WTC11 (cell line): ENCODE data around the gene MAP1B. TPM values are rescaled to one million over a fixed set of nuclear protein-coding genes. Genes with fewer than 3 reads are reported as not detected.
A peak's percentile ranks its signal among the peaks of the same experiment; 100 is the strongest.

Experiments used
- ATAC-seq: fragments of 200-7000 bp; cut with Tn5 transposase; 2 replicates; pipeline ENCODE4 v1.10.0; 2021; ENCODE audit warnings: mild to moderate bottlenecking, moderate library complexity
- CTCF ChIA-PET: fragments of 300-600 bp; sonication (Branson Sonifier 250); formaldehyde crosslinking; loops from one replicate; lab custom pipeline; 2021; ENCODE audit warnings: antibody characterized with exemption; lab: Charles Lee
- POLR2A ChIA-PET: fragments of 350-600 bp; sonication (Branson Sonifier 250); formaldehyde crosslinking; loops from one replicate; lab custom pipeline; 2021; ENCODE audit warnings: antibody characterized with exemption; lab: Charles Lee
- DNase-seq: peaks from one replicate; pipeline ENCODE4 v3.0.0; 2021; ENCODE audit warnings: low spot score
- H3K27ac Mint-ChIP-seq: 2 replicates; pipeline ENCODE4 v1.8.0; 2021; ENCODE audit warnings: mixed read lengths
- H3K27me3 Mint-ChIP-seq: 2 replicates; pipeline ENCODE4 v1.8.0; 2021; ENCODE audit warnings: low read depth, mild to moderate bottlenecking, moderate library complexity, mixed read lengths
- H3K36me3 Mint-ChIP-seq: 2 replicates; pipeline ENCODE4 v1.8.0; 2021; ENCODE audit warnings: mixed read lengths
- H3K4me1 Mint-ChIP-seq: 2 replicates; pipeline ENCODE4 v1.8.0; 2022; ENCODE audit warnings: mixed read lengths
- H3K4me3 Mint-ChIP-seq: 2 replicates; pipeline ENCODE4 v1.8.0; 2021; ENCODE audit warnings: mild to moderate bottlenecking, moderate library complexity, mixed read lengths
- H3K9me3 Mint-ChIP-seq: 2 replicates; pipeline ENCODE4 v1.8.0; 2021; ENCODE audit warnings: mixed read lengths
- ATF2 ChIP-seq: sonication (generic); formaldehyde crosslinking; IDR thresholded peaks from 2 replicates; pipeline ENCODE4 v1.8.1; 2022; ENCODE audit warnings: low read depth, missing genetic modification reagents, borderline replicate concordance
- ATF3 ChIP-seq: sonication (generic); formaldehyde crosslinking; conservative IDR thresholded peaks from 2 replicates; pipeline ENCODE4 v1.8.1; 2022; ENCODE audit warnings: mild to moderate bottlenecking, missing genetic modification reagents
- E2F1 ChIP-seq: sonication (generic); formaldehyde crosslinking; IDR thresholded peaks from 2 replicates; pipeline ENCODE4 v1.8.0; 2022; ENCODE audit warnings: mild to moderate bottlenecking, missing genetic modification reagents
- EMX1 ChIP-seq: fragments of 250-450 bp; sonication (Bioruptor Pico); IDR thresholded peaks from 2 replicates; pipeline ENCODE4 v1.8.0; 2021; ENCODE audit warnings: mild to moderate bottlenecking
- FOXP4 ChIP-seq: sonication (generic); formaldehyde crosslinking; IDR thresholded peaks from 2 replicates; pipeline ENCODE4 v1.8.0; 2022; ENCODE audit warnings: mild to moderate bottlenecking, missing genetic modification reagents
- HMGA2 ChIP-seq: fragments of 250-450 bp; sonication (Bioruptor Pico); IDR thresholded peaks from 2 replicates; pipeline ENCODE4 v1.4.0; 2021; ENCODE audit warnings: mild to moderate bottlenecking, moderate library complexity
- HMGXB4 ChIP-seq: sonication (generic); formaldehyde crosslinking; IDR thresholded peaks from 2 replicates; pipeline ENCODE4 v1.8.1; 2023; ENCODE audit warnings: mild to moderate bottlenecking, moderate library complexity, missing genetic modification reagents
- IRF1 ChIP-seq: sonication (generic); formaldehyde crosslinking; IDR thresholded peaks from 2 replicates; pipeline ENCODE4 v1.8.0; 2023; ENCODE audit warnings: missing genetic modification reagents
- PREB ChIP-seq: sonication (generic); formaldehyde crosslinking; IDR thresholded peaks from 2 replicates; pipeline ENCODE4 v1.8.1; 2022; ENCODE audit warnings: mild to moderate bottlenecking, missing genetic modification reagents, moderate library complexity, borderline replicate concordance
- PRRX2 ChIP-seq: fragments of 250-450 bp; sonication (Bioruptor Pico); IDR thresholded peaks from 2 replicates; pipeline ENCODE4 v1.8.0; 2021; ENCODE audit warnings: mild to moderate bottlenecking
- ZBTB21 ChIP-seq: sonication (generic); formaldehyde crosslinking; IDR thresholded peaks from 2 replicates; pipeline ENCODE4 v1.8.1; 2023; ENCODE audit warnings: mild to moderate bottlenecking, missing genetic modification reagents, borderline replicate concordance
- ZNF121 ChIP-seq: sonication (generic); formaldehyde crosslinking; IDR thresholded peaks from 2 replicates; pipeline ENCODE4 v1.8.0; 2023; ENCODE audit warnings: missing genetic modification reagents
- ZNF423 ChIP-seq: fragments of 250-450 bp; sonication (Bioruptor Pico); IDR thresholded peaks from 2 replicates; pipeline ENCODE4 v2.1.2; 2022; ENCODE audit warnings: mild to moderate bottlenecking, moderate library complexity
- ZNF425 ChIP-seq: fragments of 250-450 bp; sonication (Bioruptor Pico); conservative IDR thresholded peaks from 2 replicates; pipeline ENCODE4 v1.9.0; 2021; ENCODE audit warnings: mild to moderate bottlenecking
- total RNA-seq: library from RNA; stranded (reverse); gene quantifications from 3 replicates; pipeline ENCODE4 v1.2.3, GENCODE V29; 2021

MAP1B gene
- total RNA-seq, 1 experiment from 2014 or later: 95.0 TPM

GRCh38 chr5:72202331-72202825, 95.1 kb downstream of the MAP1B start:
- H3K27ac Mint-ChIP-seq: peak overlapping the region; percentile 6; the same call in 1 of the 2 replicates
- 0 out of 2 replicates have a peak, but pooled peaks cover 9% of the 10 kb centered on the region for H3K9me3 Mint-ChIP-seq
- peaks cover 16% of the 10 kb centered on the region for H3K4me1 Mint-ChIP-seq
- CTCF ChIA-PET: no interaction called here
- POLR2A ChIA-PET: interaction anchor here (0.5 kb wide), 1 partner anchor 13 kb away, joined by 3 read pairs; no protein-coding TSS in a partner anchor
- H3K4me3 Mint-ChIP-seq: no peak overlapping the region
- H3K27me3 Mint-ChIP-seq: no peaks in the 10 kb centered on the region
- no peak for TF ChIP-seq ZNF121 (CRISPR knock-in tag)
- no peak for TF ChIP-seq ATF2 (CRISPR knock-in tag)
- ATAC-seq (no peak), DNase-seq (no peak)
- H3K36me3 Mint-ChIP-seq: peaks cover 63% of the 10 kb centered on the region

- CTCF ChIA-PET: no interaction called here
- no peak overlapping the region for H3K4me3 Mint-ChIP-seq
- H3K4me1 Mint-ChIP-seq: peaks cover 22% of the 10 kb centered on the region
- 0 out of 2 replicates have a peak, but pooled peaks cover 3% of the 10 kb centered on the region for H3K9me3 Mint-ChIP-seq
- ATAC-seq: no peak
- H3K27ac Mint-ChIP-seq: peak overlapping the region; percentile 41; the same call in 1 of the 2 replicates
- TF ChIP-seq HMGXB4 (CRISPR knock-in tag): no peak
- TF ChIP-seq PREB: no peak
- TF ChIP-seq IRF1 (CRISPR knock-in tag): no peak
- no peak for TF ChIP-seq ZNF425 (CRISPR knock-in tag)
- TF ChIP-seq E2F1 (CRISPR knock-in tag): no peak
- TF ChIP-seq EMX1: no peak
- TF ChIP-seq ZBTB21 (CRISPR knock-in tag): no peak
- no peak for TF ChIP-seq FOXP4 (CRISPR knock-in tag)
- no peak for TF ChIP-seq ZNF423 (CRISPR knock-in tag)
- no peak for TF ChIP-seq HMGA2 (CRISPR knock-in tag)
- TF ChIP-seq PRRX2 (CRISPR knock-in tag): no peak
- no peak for TF ChIP-seq ATF3 (CRISPR knock-in tag)
- H3K27me3 Mint-ChIP-seq: no peaks in the 10 kb centered on the region
- POLR2A ChIA-PET: interaction anchor here (0.5 kb wide), 1 partner anchor 12 kb away, joined by 3 read pairs; no protein-coding TSS in a partner anchor
- no peak for DNase-seq
- peaks cover 57% of the 10 kb centered on the region for H3K36me3 Mint-ChIP-seq
These were observed 96.1 kb downstream of the MAP1B start for GRCh38 chr5:72203251-72203845.
